Tibial artery (tissue), 4 donors: Measurements from ENCODE around the gene ABR.
"Not testable (repeated sequence)": the region's sequence is repeated elsewhere in the genome, so short reads cannot be mapped to it uniquely, and the experiment has no call there.

Experiments used
- DNase-seq, 2 donors: peaks; one replicate each; pipeline ENCODE4 v3.0.0-alpha.2; 2019
- H3K27ac ChIP-seq, 2 donors: fragments of 200-600 bp; sonication (generic) in 1 of 2; 1 replicate in 1 of 2; 2 replicates in 1 of 2; pipeline ENCODE4 v1.5.1; 2018 to 2019; ENCODE audit warnings: mild to moderate bottlenecking in 1 of 2
- H3K27me3 ChIP-seq, 2 donors: fragments of 200-600 bp; sonication (generic) in 1 of 2; one replicate each; pipeline versions ENCODE4 v1.5.1 to v1.6.0; 2016 to 2019
- H3K36me3 ChIP-seq, 3 donors: fragments of 200-600 bp; sonication (generic) in 2 of 3; one replicate each; pipeline ENCODE4 v1.5.1; 2016 to 2019; ENCODE audit warnings: mild to moderate bottlenecking in 2 of 3
- H3K4me1 ChIP-seq, 4 donors: fragments of 200-600 bp; sonication (generic) in 2 of 4; 1 replicate in 3 of 4; 2 replicates in 1 of 4; pipeline ENCODE4 v1.5.1; 2016 to 2019
- H3K4me3 ChIP-seq, 2 donors: fragments of 200-600 bp; sonication (generic) in 1 of 2; 1 replicate in 1 of 2; 2 replicates in 1 of 2; pipeline ENCODE4 v1.5.1; 2018 to 2019; ENCODE audit warnings: mild to moderate bottlenecking in 2 of 2
- H3K9me3 ChIP-seq, 3 donors: fragments of 200-600 bp; sonication (generic) in 1 of 3; one replicate each; pipeline ENCODE4 v1.5.1; 2016 to 2019
- CTCF ChIP-seq, 2 experiments: fragments of 200-600 bp in 1 of 2; fragments of 450-650 bp in 1 of 2; IDR thresholded peaks; one replicate each; pipeline ENCODE4 v1.5.1; 2017 to 2019; ENCODE audit warnings: antibody characterized with exemption in 2 of 2, mild to moderate bottlenecking in 1 of 2, moderate library complexity in 1 of 2
- intact Hi-C: fragments of 100-400 bp; cut with DNase I; formaldehyde crosslinking; loops from one replicate; pipeline ENCODE4 v1.15.0; 2023; ENCODE audit warnings: low total_unique reads

Gene ABR

GRCh38 chr17:1137465-1137894 is 42.3 kb downstream of the ABR start:
- H3K4me1 ChIP-seq, result peaks cover 0 to 53% (median 13%) of the 10 kb centered on the region in 4 donors
- H3K27ac ChIP-seq, result no peak overlapping the region
- H3K4me3 ChIP-seq, result no peak overlapping the region
- intact Hi-C loops, result no loop called here
- DNase-seq, result no peak
- no peaks in the 10 kb centered on the region for H3K36me3 ChIP-seq
- no peaks in the 10 kb centered on the region for H3K27me3 ChIP-seq
- no peak for TF ChIP-seq CTCF (IDR thresholded peaks at IDR 0.05)
- H3K9me3 ChIP-seq, result no peaks in the 10 kb centered on the region

- no peak for DNase-seq
- Histone ChIP-seq H3K36me3 (no peaks in the 10 kb centered on the region), H3K27me3 (no peaks in the 10 kb centered on the region), H3K4me1 (peaks cover 0 to 53% (median 13%) of the 10 kb centered on the region in 4 donors), H3K9me3 (no peaks in the 10 kb centered on the region), H3K27ac (no peak overlapping the region), H3K4me3 (no peak overlapping the region)
- TF ChIP-seq CTCF (IDR thresholded peaks at IDR 0.05), result no peak
- intact Hi-C loops, result no loop called here
Measured at GRCh38 chr17:1136748-1137147, 43.0 kb downstream of the ABR start.

- Histone ChIP-seq H3K9me3 (no peaks in the 10 kb centered on the region), H3K4me1 (peaks cover 0 to 53% (median 13%) of the 10 kb centered on the region in 4 donors), H3K27ac (peak overlapping the region; percentile 64 to 71), H3K36me3 (no peaks in the 10 kb centered on the region), H3K4me3 (peak overlapping the region in 1 of 2 donors; percentile 31), H3K27me3 (no peaks in the 10 kb centered on the region)
- peak; percentile 46 to 87 for DNase-seq
- intact Hi-C loops, result no loop called here
- no peak for TF ChIP-seq CTCF (IDR thresholded peaks at IDR 0.05)
Measured at GRCh38 chr17:1134634-1135324, 45.0 kb downstream of the ABR start.

GRCh38 chr17:1130191-1130590 is 49.6 kb downstream of the ABR start:
- Histone ChIP-seq H3K27me3 (no peaks in the 10 kb centered on the region), H3K27ac (no peak overlapping the region), H3K4me3 (no peak overlapping the region), H3K4me1 (peaks cover 0 to 13% (median 3%) of the 10 kb centered on the region in 4 donors), H3K36me3 (peaks cover 0 to under 1% (median 0%) of the 10 kb centered on the region in 3 donors), H3K9me3 (no peaks in the 10 kb centered on the region)
- intact Hi-C loops, result no loop called here
- no peak for TF ChIP-seq CTCF (IDR thresholded peaks at IDR 0.05)
- no peak for DNase-seq

GRCh38 chr17:1128463-1128862 is 51.3 kb downstream of the ABR start:
- H3K27me3 ChIP-seq, H3K27ac ChIP-seq, H3K4me3 ChIP-seq, DNase-seq, H3K4me1 ChIP-seq, H3K9me3 ChIP-seq: not testable (repeated sequence)
- intact Hi-C loops, result loop anchor here (5.0 kb wide), 1 partner anchor 54 kb away; no protein-coding TSS in a partner anchor
- H3K36me3 ChIP-seq, result peaks cover 0 to 11% (median 9%) of the 10 kb centered on the region in 3 donors

- TF ChIP-seq CTCF (IDR thresholded peaks at IDR 0.05), result no peak
- no peak overlapping the region for H3K4me3 ChIP-seq
- no peaks in the 10 kb centered on the region for H3K27me3 ChIP-seq
- peaks cover 0 to 15% (median 13%) of the 10 kb centered on the region in 4 donors for H3K4me1 ChIP-seq
- intact Hi-C loops, result loop anchor here (5.0 kb wide), 1 partner anchor 55 kb away; no protein-coding TSS in a partner anchor
- no peaks in the 10 kb centered on the region for H3K9me3 ChIP-seq
- H3K27ac ChIP-seq, result no peak overlapping the region
- no peak for DNase-seq
- H3K36me3 ChIP-seq, result peaks cover 0 to 11% (median 9%) of the 10 kb centered on the region in 3 donors
Measured at GRCh38 chr17:1126801-1127550, 52.8 kb downstream of the ABR start.
